Measurements from ENCODE around the gene TRIM14. TPM values are rescaled to one million over a fixed set of nuclear protein-coding genes. Genes with fewer than 3 reads are reported as not detected.

TRIM14 gene
- total and polyA plus RNA-seq, 4 experiments from 2014 or later = 41.4 to 86.2 (median 85.4) TPM

GRCh38 chr9:98043915-98044314, 75.1 kb downstream of the TRIM14 start:
- peaks cover 4 to 7% of the 10 kb centered on the region in 2 donors for H3K27me3 Mint-ChIP-seq
- no peak overlapping the region for H3K4me3 Mint-ChIP-seq
- intact Hi-C loops (cut with micrococcal nuclease) = no loop called here
- H3K9me3 Mint-ChIP-seq = peaks cover 0 to 5% (median 0%) of the 10 kb centered on the region in 8 donors
- POLR2A ChIA-PET (ENCODE audit: partially characterized antibody) = no interaction called here
- CTCF ChIA-PET (ENCODE audit: partially characterized antibody) = interaction anchor here (0.9 to 2.8 kb wide), 7 partner anchors 9 to 220 kb away, joined by 3 to 21 read pairs (median 5); partner anchors contain the start of gene TRMO
- no peaks in the 10 kb centered on the region for H3K9me3 ChIP-seq (ENCODE audit: control insufficient read depth in 1 of 2, low read length in 2 of 2)
- peaks cover 22% of the 10 kb centered on the region for H3K4me1 ChIP-seq (ENCODE audit: insufficient read depth, low read length)
- H3K4me3 ChIP-seq (ENCODE audit: low read length in 2 of 2) = no peak overlapping the region
- H3K36me3 ChIP-seq (ENCODE audit: insufficient read depth, low read length) = no peaks in the 10 kb centered on the region
- no peaks in the 10 kb centered on the region for H3K36me3 Mint-ChIP-seq
- no peak overlapping the region for H3K27ac ChIP-seq (ENCODE audit: low read depth, low read length)
- H3K27ac Mint-ChIP-seq = no peak overlapping the region
- no peak for DNase-seq
- H3K4me1 Mint-ChIP-seq = peaks cover 9 to 25% (median 12%) of the 10 kb centered on the region in 4 donors
- H3K27me3 ChIP-seq (ENCODE audit: insufficient read depth, low read length) = no peaks in the 10 kb centered on the region

GRCh38 chr9:98040212-98040611, 78.8 kb downstream of the TRIM14 start:
- Mint-ChIP-seq H3K4me3 (no peak overlapping the region), H3K27me3 (peaks cover 4 to 7% of the 10 kb centered on the region in 2 donors), H3K36me3 (no peaks in the 10 kb centered on the region), H3K9me3 (peaks cover 0 to 3% (median 0%) of the 10 kb centered on the region in 8 donors), H3K4me1 (peaks cover 3 to 5% (median 4%) of the 10 kb centered on the region in 4 donors), H3K27ac (no peak overlapping the region)
- Histone ChIP-seq H3K4me3 (ENCODE audit: low read length in 2 of 2) (no peak overlapping the region), H3K9me3 (ENCODE audit: control insufficient read depth in 1 of 2, low read length in 2 of 2) (no peaks in the 10 kb centered on the region), H3K4me1 (ENCODE audit: insufficient read depth, low read length) (peaks cover 6% of the 10 kb centered on the region), H3K27ac (ENCODE audit: low read depth, low read length) (no peak overlapping the region), H3K27me3 (ENCODE audit: insufficient read depth, low read length) (no peaks in the 10 kb centered on the region), H3K36me3 (ENCODE audit: insufficient read depth, low read length) (no peaks in the 10 kb centered on the region)
- ChIA-PET POLR2A (ENCODE audit: partially characterized antibody) (interaction anchor here (0.9 to 1.2 kb wide), 2 partner anchors 118 to 217 kb away, joined by 3 to 5 read pairs; partner anchors contain the start of gene TRMO), CTCF (ENCODE audit: partially characterized antibody) (interaction anchor here (0.6 to 4.3 kb wide), 4 partner anchors 18 to 117 kb away, joined by 3 to 29 read pairs (median 6); partner anchors contain the start of gene TRMO)
- intact Hi-C loops (cut with micrococcal nuclease) = no loop called here
- no peak for DNase-seq

GRCh38 chr9:98039607-98040017, 79.4 kb downstream of the TRIM14 start:
- CTCF ChIA-PET (ENCODE audit: partially characterized antibody) = interaction anchor here (1.5 to 4.3 kb wide), 3 partner anchors 34 to 116 kb away, joined by 3 to 29 read pairs (median 6); partner anchors contain the start of gene TRMO
- Mint-ChIP-seq H3K4me1 (peaks cover 3 to 5% (median 4%) of the 10 kb centered on the region in 4 donors), H3K36me3 (no peaks in the 10 kb centered on the region), H3K27ac (no peak overlapping the region), H3K4me3 (no peak overlapping the region), H3K27me3 (peaks cover 4 to 10% of the 10 kb centered on the region in 2 donors), H3K9me3 (no peaks in the 10 kb centered on the region)
- Histone ChIP-seq H3K4me3 (ENCODE audit: low read length in 2 of 2) (no peak overlapping the region), H3K36me3 (ENCODE audit: insufficient read depth, low read length) (no peaks in the 10 kb centered on the region), H3K27me3 (ENCODE audit: insufficient read depth, low read length) (no peaks in the 10 kb centered on the region), H3K4me1 (ENCODE audit: insufficient read depth, low read length) (peaks cover 5% of the 10 kb centered on the region), H3K27ac (ENCODE audit: low read depth, low read length) (no peak overlapping the region), H3K9me3 (ENCODE audit: control insufficient read depth in 1 of 2, low read length in 2 of 2) (no peaks in the 10 kb centered on the region)
- POLR2A ChIA-PET (ENCODE audit: partially characterized antibody) = interaction anchor here (0.9 kb wide), 1 partner anchor 217 kb away, joined by 5 read pairs; no protein-coding TSS in a partner anchor
- intact Hi-C loops (cut with micrococcal nuclease) = no loop called here
- no peak for DNase-seq

GRCh38 chr9:98038958-98039357, 80.1 kb downstream of the TRIM14 start:
- H3K4me1 ChIP-seq (ENCODE audit: insufficient read depth, low read length) = peaks cover 6% of the 10 kb centered on the region
- H3K4me1 Mint-ChIP-seq = peaks cover 6 to 9% (median 6%) of the 10 kb centered on the region in 4 donors
- POLR2A ChIA-PET (ENCODE audit: partially characterized antibody) = no interaction called here
- no peak overlapping the region for H3K27ac ChIP-seq (ENCODE audit: low read depth, low read length)
- H3K36me3 ChIP-seq (ENCODE audit: insufficient read depth, low read length) = no peaks in the 10 kb centered on the region
- peak overlapping the region in 2 of 7 donors; percentile 47 to 83 for H3K27ac Mint-ChIP-seq
- no peak overlapping the region for H3K4me3 Mint-ChIP-seq
- no peaks in the 10 kb centered on the region for H3K9me3 ChIP-seq (ENCODE audit: control insufficient read depth in 1 of 2, low read length in 2 of 2)
- CTCF ChIA-PET (ENCODE audit: partially characterized antibody) = interaction anchor here (1.5 to 4.3 kb wide), 3 partner anchors 34 to 116 kb away, joined by 3 to 29 read pairs (median 6); partner anchors contain the start of gene TRMO
- H3K9me3 Mint-ChIP-seq = no peaks in the 10 kb centered on the region
- H3K36me3 Mint-ChIP-seq = no peaks in the 10 kb centered on the region
- H3K27me3 ChIP-seq (ENCODE audit: insufficient read depth, low read length) = no peaks in the 10 kb centered on the region
- no peak for DNase-seq
- peaks cover 4 to 10% of the 10 kb centered on the region in 2 donors for H3K27me3 Mint-ChIP-seq
- H3K4me3 ChIP-seq (ENCODE audit: low read length in 2 of 2) = no peak overlapping the region
- intact Hi-C loops (cut with micrococcal nuclease) = no loop called here

- POLR2A ChIA-PET (ENCODE audit: partially characterized antibody) = interaction anchor here (0.6 to 1.0 kb wide), 3 partner anchors 19 to 406 kb away, joined by 3 to 4 read pairs (median 3); partner anchors contain the start of genes NANS and TRMO
These were observed 81.7 kb downstream of the TRIM14 start for GRCh38 chr9:98037357-98037756.

GRCh38 chr9:98034593-98035546, 84.2 kb downstream of the TRIM14 start:
- Mint-ChIP-seq H3K4me3 (peak overlapping the region in 3 of 8 donors; percentile 32 to 64 (median 38)), H3K36me3 (no peaks in the 10 kb centered on the region)
- POLR2A ChIA-PET (ENCODE audit: partially characterized antibody) = interaction anchor here (1.0 to 2.8 kb wide), 6 partner anchors 11 to 222 kb away, joined by 3 to 28 read pairs (median 6); partner anchors contain the start of genes ANP32B, NANS and TRMO

More at GRCh38 chr9:98037357-98037756, 81.7 kb downstream of the TRIM14 start:
- Histone ChIP-seq H3K36me3 (ENCODE audit: insufficient read depth, low read length) (no peaks in the 10 kb centered on the region), H3K4me1 (ENCODE audit: insufficient read depth, low read length) (peaks cover 6% of the 10 kb centered on the region), H3K4me3 (ENCODE audit: low read length in 2 of 2) (no peak overlapping the region), H3K9me3 (ENCODE audit: control insufficient read depth in 1 of 2, low read length in 2 of 2) (no peaks in the 10 kb centered on the region), H3K27ac (ENCODE audit: low read depth, low read length) (no peak overlapping the region), H3K27me3 (ENCODE audit: insufficient read depth, low read length) (no peaks in the 10 kb centered on the region)
- no peaks in the 10 kb centered on the region for H3K36me3 Mint-ChIP-seq
- peaks cover 4 to 10% of the 10 kb centered on the region in 2 donors for H3K27me3 Mint-ChIP-seq
- H3K9me3 Mint-ChIP-seq = no peaks in the 10 kb centered on the region
- H3K4me3 Mint-ChIP-seq = no peak overlapping the region
- intact Hi-C loops (cut with micrococcal nuclease) = no loop called here
- no peak overlapping the region for H3K27ac Mint-ChIP-seq
- DNase-seq = no peak
- CTCF ChIA-PET (ENCODE audit: partially characterized antibody) = interaction anchor here (0.6 to 4.3 kb wide), 10 partner anchors 10 to 219 kb away, joined by 3 to 29 read pairs (median 3); partner anchors contain the start of gene TRMO
- peaks cover 6 to 9% (median 6%) of the 10 kb centered on the region in 4 donors for H3K4me1 Mint-ChIP-seq

More at GRCh38 chr9:98034593-98035546, 84.2 kb downstream of the TRIM14 start:
- Mint-ChIP-seq H3K9me3 (no peaks in the 10 kb centered on the region), H3K4me1 (peaks cover 6 to 9% (median 6%) of the 10 kb centered on the region in 4 donors), H3K27ac (peak overlapping the region in 5 of 7 donors; percentile 28 to 64 (median 61)), H3K27me3 (peaks cover 1 to 4% of the 10 kb centered on the region in 2 donors)
- CTCF ChIA-PET (ENCODE audit: partially characterized antibody) = interaction anchor here (0.6 to 7.0 kb wide), 25 partner anchors 8 to 320 kb away, joined by 3 to 121 read pairs (median 5); partner anchors contain the start of genes ANP32B and TRMO
- Histone ChIP-seq H3K27me3 (ENCODE audit: insufficient read depth, low read length) (no peaks in the 10 kb centered on the region), H3K4me1 (ENCODE audit: insufficient read depth, low read length) (peaks cover 6% of the 10 kb centered on the region), H3K9me3 (ENCODE audit: control insufficient read depth in 1 of 2, low read length in 2 of 2) (no peaks in the 10 kb centered on the region), H3K36me3 (ENCODE audit: insufficient read depth, low read length) (no peaks in the 10 kb centered on the region), H3K27ac (ENCODE audit: low read depth, low read length) (no peak overlapping the region), H3K4me3 (ENCODE audit: low read length in 2 of 2) (no peak overlapping the region)
- intact Hi-C loops (cut with micrococcal nuclease) = loop anchor here (1.0 kb wide), 4 partner anchors 52 to 325 kb away; partner anchors contain the start of gene ANP32B
- peak; percentile 80 to 88 (median 84) for DNase-seq

Measured in CD4-positive, alpha-beta memory T cell (primary cell).